Neuronal stem cell (in vitro differentiated cells): ENCODE measurements around the gene AHSP.
"Not testable (repeated sequence)": the region's sequence is repeated elsewhere in the genome, so short reads cannot be mapped to it uniquely, and the experiment has no call there.

Experiments
- DNase-seq: peaks from one replicate; pipeline ENCODE4 v3.0.0-alpha.2; 2013; ENCODE audit warnings: low spot score
- H2AFZ ChIP-seq: one replicate; pipeline ENCODE4 v1.6.1; 2013; ENCODE audit warnings: mild to moderate bottlenecking, low read length, inconsistent platforms
- H2AK5ac ChIP-seq: 2 replicates; pipeline ENCODE4 v1.6.1; 2013; ENCODE audit warnings: low read depth, mild to moderate bottlenecking, inconsistent platforms, low read length, moderate library complexity, mixed read lengths
- H2BK120ac ChIP-seq: 2 replicates; pipeline ENCODE4 v1.6.1; 2013; ENCODE audit warnings: low read depth, mild to moderate bottlenecking, inconsistent platforms, low read length, moderate library complexity, mixed read lengths
- H2BK12ac ChIP-seq: one replicate; pipeline ENCODE4 v1.6.1; 2013; ENCODE audit warnings: low read length, inconsistent platforms
- H2BK15ac ChIP-seq: 2 replicates; pipeline ENCODE4 v1.6.1; 2013; ENCODE audit warnings: mild to moderate bottlenecking, low read length, inconsistent platforms, mixed read lengths
- H2BK5ac ChIP-seq: one replicate; pipeline ENCODE4 v1.6.1; 2013; ENCODE audit warnings: inconsistent platforms, mild to moderate bottlenecking, low read length, moderate library complexity
- H3K14ac ChIP-seq: one replicate; pipeline ENCODE4 v1.6.1; 2013; ENCODE audit warnings: low read length, inconsistent platforms
- H3K18ac ChIP-seq: 2 replicates; pipeline ENCODE4 v1.6.1; 2013; ENCODE audit warnings: low read length, inconsistent platforms
- H3K23ac ChIP-seq: 2 replicates; pipeline ENCODE4 v1.6.1; 2013; ENCODE audit warnings: low read depth, mild to moderate bottlenecking, mixed read lengths, low read length, inconsistent platforms; ENCODE audit not compliant: poor library complexity
- H3K27ac ChIP-seq: replicated peaks from 3 replicates; pipeline ENCODE4 v1.5.1; 2013; ENCODE audit warnings: low read length, inconsistent platforms
- H3K27me3 ChIP-seq, 3 experiments: 2 replicates each; pipeline ENCODE4 v1.6.1; 2013; ENCODE audit warnings: low read length in 3 of 3, mild to moderate bottlenecking in 2 of 3, inconsistent platforms in 1 of 3, low read depth in 1 of 3, mixed read lengths in 1 of 3, moderate library complexity in 1 of 3; ENCODE audit not compliant: control insufficient read depth in 3 of 3, insufficient read depth in 3 of 3
- H3K36me3 ChIP-seq, 2 donors: replicated peaks in 1 of 2; 2 replicates each; pipeline ENCODE4 v1.6.1; 2013; ENCODE audit warnings: low read length in 2 of 2; ENCODE audit not compliant: control insufficient read depth in 2 of 2, insufficient read depth in 2 of 2
- H3K4ac ChIP-seq: 2 replicates; pipeline ENCODE4 v1.6.1; 2013; ENCODE audit warnings: inconsistent platforms, mild to moderate bottlenecking, low read length, moderate library complexity
- H3K4me1 ChIP-seq, 2 donors: 1 replicate in 1 of 2; 2 replicates in 1 of 2; pipeline ENCODE4 v1.6.1; 2013; ENCODE audit warnings: low read length in 2 of 2, low read depth in 1 of 2; ENCODE audit not compliant: control insufficient read depth in 2 of 2, insufficient read depth in 1 of 2
- H3K4me2 ChIP-seq: one replicate; pipeline ENCODE4 v1.6.1; 2013; ENCODE audit warnings: mild to moderate bottlenecking, low read length, inconsistent platforms; ENCODE audit not compliant: insufficient read depth, poor library complexity, severe bottlenecking
- H3K4me3 ChIP-seq, 2 donors: 2 replicates each; pipeline ENCODE4 v1.5.1; 2013; ENCODE audit warnings: low read length in 2 of 2, mild to moderate bottlenecking in 2 of 2, inconsistent platforms in 1 of 2, moderate library complexity in 1 of 2
- H3K79me1 ChIP-seq: one replicate; pipeline ENCODE4 v1.6.1; 2013; ENCODE audit warnings: low read depth, mild to moderate bottlenecking, inconsistent platforms, low read length, moderate library complexity
- H3K9ac ChIP-seq: one replicate; pipeline ENCODE4 v1.6.1; 2013; ENCODE audit warnings: mild to moderate bottlenecking, low read depth, low read length, inconsistent platforms; ENCODE audit not compliant: poor library complexity
- H3K9me3 ChIP-seq, 2 donors: replicated peaks in 1 of 2; 2 replicates each; pipeline versions ENCODE3 to v1.6.1; 2013; ENCODE audit warnings: low read length in 2 of 2, mild to moderate bottlenecking in 2 of 2, inconsistent platforms in 1 of 2, low read depth in 1 of 2, mixed read lengths in 1 of 2, moderate library complexity in 1 of 2; ENCODE audit not compliant: control insufficient read depth in 2 of 2, insufficient read depth in 1 of 2
- H4K8ac ChIP-seq: one replicate; pipeline ENCODE4 v1.6.1; 2013; ENCODE audit warnings: low read depth, mild to moderate bottlenecking, inconsistent platforms, low read length, moderate library complexity
- H4K91ac ChIP-seq: one replicate; pipeline ENCODE4 v1.6.1; 2013; ENCODE audit warnings: low read length, low read depth, mild to moderate bottlenecking, inconsistent platforms; ENCODE audit not compliant: poor library complexity
- WGBS, 2 donors: extraction: QIAGEN DNeasy Blood & Tissue Kit; methylation state at CpG; one replicate each; pipeline ENCODE4 v1.1.7; 2013; ENCODE audit warnings: missing lambda C conversion rate in 2 of 2, mixed read lengths in 1 of 2; ENCODE audit not compliant: insufficient read length in 2 of 2, insufficient replicate concordance in 1 of 2; ENCODE audit errors: extremely low coverage in 2 of 2; 5-methylcytosine and 5-hydroxymethylcytosine counted together

AHSP gene

DNA sequence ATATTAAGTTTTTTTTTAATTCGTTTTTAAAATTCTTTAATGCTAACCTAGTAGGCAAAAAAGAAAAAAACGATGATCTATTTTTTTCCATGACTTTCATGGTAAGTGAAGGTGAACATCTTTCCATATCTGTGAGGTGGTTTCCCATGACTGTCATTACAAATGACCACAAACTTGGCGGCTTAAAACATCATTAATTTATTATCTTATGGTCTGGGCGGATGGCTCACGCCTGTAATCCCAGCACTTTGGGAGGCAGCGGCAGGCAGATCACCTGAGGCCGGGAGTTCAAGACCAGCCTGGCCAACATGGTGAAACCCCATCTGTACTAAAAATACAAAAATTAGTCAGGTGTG lies 10.5 kb downstream of the AHSP start:
- not testable (repeated sequence) for H4K8ac ChIP-seq, H2BK15ac ChIP-seq, H3K4me1 ChIP-seq, H3K4me3 ChIP-seq, H3K79me1 ChIP-seq, H3K36me3 ChIP-seq, H2AFZ ChIP-seq, H2AK5ac ChIP-seq, H3K9ac ChIP-seq, H3K4ac ChIP-seq, H3K14ac ChIP-seq, H2BK120ac ChIP-seq, H2BK5ac ChIP-seq, H2BK12ac ChIP-seq, H4K91ac ChIP-seq, DNase-seq, H3K23ac ChIP-seq, H3K4me2 ChIP-seq, H3K18ac ChIP-seq, H3K27ac ChIP-seq
- peaks cover 0 to 13% (median 0%) of the 10 kb centered on the region in 3 experiments for H3K27me3 ChIP-seq
- WGBS, 2 donors: no CpG with 5 or more reads among the region's 7 CpGs
- H3K9me3 ChIP-seq: peaks cover 0 to 13% of the 10 kb centered on the region in 2 donors

DNA sequence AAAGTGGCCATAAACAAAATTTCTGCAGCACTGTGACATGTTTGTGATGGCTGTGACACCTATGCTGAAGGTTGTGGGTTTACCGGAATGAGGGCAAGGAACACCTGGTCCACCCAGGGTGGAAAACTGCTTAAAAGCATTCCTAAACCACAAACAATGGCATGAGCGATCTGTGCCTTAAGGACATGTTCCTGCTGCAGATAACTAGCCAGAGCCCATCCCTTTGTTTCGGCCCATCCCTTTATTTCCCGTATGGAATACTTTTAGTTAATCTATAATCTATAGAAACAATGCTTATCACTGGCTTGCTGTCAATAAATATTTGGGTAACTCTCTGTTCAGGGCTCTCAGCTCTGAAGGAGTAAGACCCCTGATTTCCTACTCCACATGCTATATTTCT lies 12.1 kb downstream of the AHSP start:
- H2BK15ac ChIP-seq, H2BK120ac ChIP-seq, H4K8ac ChIP-seq, DNase-seq, H3K14ac ChIP-seq, H3K36me3 ChIP-seq, H2AFZ ChIP-seq, H3K4ac ChIP-seq, H2BK12ac ChIP-seq, H3K23ac ChIP-seq, H3K79me1 ChIP-seq, H3K27ac ChIP-seq, H4K91ac ChIP-seq, H3K4me2 ChIP-seq, H3K18ac ChIP-seq, H2BK5ac ChIP-seq, H3K4me3 ChIP-seq, H2AK5ac ChIP-seq, H3K9ac ChIP-seq, H3K4me1 ChIP-seq: not testable (repeated sequence)
- WGBS, 2 donors: no CpG with 5 or more reads among the region's 4 CpGs
- peaks cover 0 to 12% (median 0%) of the 10 kb centered on the region in 3 experiments for H3K27me3 ChIP-seq
- peaks cover 0 to 13% of the 10 kb centered on the region in 2 donors for H3K9me3 ChIP-seq

DNA sequence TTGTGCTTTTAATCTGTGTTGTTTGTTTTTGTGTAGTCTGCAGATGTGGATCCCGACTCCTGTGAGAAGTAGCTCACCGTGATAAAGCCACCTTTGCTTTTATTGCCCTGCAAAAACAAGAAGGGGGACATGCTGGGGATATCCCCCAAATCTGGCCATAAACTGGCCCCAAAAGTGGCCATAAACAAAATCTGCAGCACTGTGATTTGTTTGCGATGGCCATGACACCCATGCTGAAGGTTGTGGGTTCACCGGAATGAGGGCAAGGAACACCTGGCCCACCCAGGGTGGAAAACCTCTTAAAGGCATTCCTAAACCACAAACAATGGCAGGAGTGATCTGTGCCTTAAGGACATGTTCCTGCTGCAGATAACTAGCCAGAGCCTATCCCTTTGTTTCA lies 15.1 kb downstream of the AHSP start:
- Histone ChIP-seq H3K27ac (no peak overlapping the region), H3K18ac (no peak overlapping the region), H2AK5ac (no peak overlapping the region), H3K27me3 (peaks cover 0 to 4% (median 0%) of the 10 kb centered on the region in 3 experiments), H2BK120ac (no peak overlapping the region), H2AFZ (no peak overlapping the region), H3K4ac (no peak overlapping the region), H3K79me1 (no peaks in the 10 kb centered on the region), H3K4me3 (no peak overlapping the region), H2BK12ac (no peak overlapping the region), H4K91ac (no peak overlapping the region), H4K8ac (no peak overlapping the region), H3K4me2 (no peak overlapping the region), H3K9me3 (peaks cover 2 to 13% of the 10 kb centered on the region in 2 donors), H3K4me1 (no peaks in the 10 kb centered on the region), H2BK15ac (no peak overlapping the region), H3K36me3 (no peaks in the 10 kb centered on the region), H3K14ac (no peak overlapping the region), H2BK5ac (no peak overlapping the region), H3K9ac (no peak overlapping the region), H3K23ac (no peak overlapping the region)
- DNase-seq: no peak
- no CpG with 5 or more reads among the region's 4 CpGs for WGBS, 2 donors

DNA sequence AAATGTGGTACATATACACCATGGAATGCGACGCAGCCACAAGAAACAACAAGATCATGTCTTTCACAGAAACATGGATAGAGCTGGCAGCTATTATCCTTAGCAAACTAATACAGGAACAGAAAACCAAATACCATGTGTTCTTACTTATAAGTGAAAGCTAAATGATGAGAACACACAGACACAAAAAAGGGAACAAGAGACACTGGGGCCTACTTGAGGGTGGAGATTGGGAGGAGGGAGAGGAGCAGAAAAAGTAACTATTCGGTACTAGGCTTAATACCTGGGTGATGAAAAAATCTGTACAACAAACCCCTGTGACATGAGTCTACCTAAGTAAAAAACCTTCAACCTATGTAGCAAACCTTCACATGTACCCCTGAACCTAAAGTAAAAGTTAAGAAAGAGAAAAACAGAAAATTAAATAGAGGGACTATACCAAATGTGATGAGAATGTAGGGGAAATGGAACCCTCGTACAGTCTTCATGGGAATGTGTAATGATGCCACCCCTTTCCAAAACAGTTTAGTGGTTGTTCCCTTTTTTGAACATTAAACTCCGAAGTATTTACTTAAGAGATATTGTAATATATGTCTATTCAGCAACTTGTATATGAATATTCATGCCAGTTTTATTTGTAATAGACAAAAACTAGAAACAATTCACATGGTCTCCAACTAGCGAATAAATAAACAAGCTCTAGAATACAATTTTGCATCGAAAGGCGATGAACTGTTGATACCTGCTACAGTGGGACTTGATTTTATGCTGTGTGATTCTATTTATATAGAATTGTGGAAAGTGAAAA lies 33.9 kb downstream of the AHSP start:
- no peak overlapping the region for H2BK120ac ChIP-seq
- H2BK5ac ChIP-seq: no peak overlapping the region
- no peak overlapping the region for H4K91ac ChIP-seq
- H3K4me2 ChIP-seq: no peak overlapping the region
- H3K4ac ChIP-seq: no peak overlapping the region
- H2BK15ac ChIP-seq: no peak overlapping the region
- no peak overlapping the region for H3K14ac ChIP-seq
- H3K79me1 ChIP-seq: no peaks in the 10 kb centered on the region
- no peak overlapping the region for H2AK5ac ChIP-seq
- H3K27me3 ChIP-seq: peaks cover 0 to 17% (median 0%) of the 10 kb centered on the region in 3 experiments
- no CpG with 5 or more reads among the region's 8 CpGs for WGBS, 2 donors
- no peaks in the 10 kb centered on the region for H3K4me1 ChIP-seq
- H4K8ac ChIP-seq: no peak overlapping the region
- no peak overlapping the region for H3K18ac ChIP-seq
- H3K4me3 ChIP-seq: no peak overlapping the region
- H3K9me3 ChIP-seq: peaks cover 0 to 10% of the 10 kb centered on the region in 2 donors
- no peak overlapping the region for H3K9ac ChIP-seq
- H3K36me3 ChIP-seq: no peaks in the 10 kb centered on the region
- H3K27ac ChIP-seq: no peak overlapping the region
- DNase-seq: no peak
- no peak overlapping the region for H3K23ac ChIP-seq
- H2BK12ac ChIP-seq: no peak overlapping the region
- H2AFZ ChIP-seq: no peak overlapping the region
